Caco-2 (cell line): ENCODE data around the gene NDST1. TPM values are rescaled to one million over a fixed set of nuclear protein-coding genes. Genes with fewer than 3 reads are reported as not detected.

Source experiments
- Bru-seq: library from RNA; stranded (reverse); fragments of 400-500 nt; gene quantifications from one replicate; lab custom pipeline; 2021; lab: Mats Ljungman, UMichigan
- BruChase-seq, 2 experiments: library from RNA; stranded (reverse); fragments of 400-500 nt; gene quantifications; one replicate each; lab custom pipeline; 2021; lab: Mats Ljungman, UMichigan
- BruUV-seq: library from RNA; stranded (reverse); fragments of 400-500 nt; replicated peaks from 2 replicates; lab custom pipeline; 2021; lab: Mats Ljungman, UMichigan
- CTCF ChIA-PET: fragments of 300-600 bp; sonication (Branson Sonifier 250); formaldehyde crosslinking; loops from one replicate; lab custom pipeline; 2022; ENCODE audit warnings: antibody characterized with exemption; lab: Charles Lee
- POLR2A ChIA-PET: fragments of 300-600 bp; sonication (Branson Sonifier 250); formaldehyde crosslinking; loops from one replicate; lab custom pipeline; 2022; ENCODE audit warnings: antibody characterized with exemption; lab: Charles Lee
- DNase-seq, 2 experiments: peaks; one replicate each; pipeline versions ENCODE4 v3.0.0 to v3.0.0-alpha.2; 2020 to 2022
- H3K27me3 ChIP-seq: replicated peaks from 2 replicates; pipeline ENCODE4 v1.6.0; 2011; ENCODE audit warnings: low read length; ENCODE audit not compliant: control insufficient read depth, insufficient read depth
- H3K36me3 ChIP-seq: 2 replicates; pipeline ENCODE4 v1.5.1; 2011; ENCODE audit warnings: low read length; ENCODE audit not compliant: control insufficient read depth, insufficient read depth
- H3K4me1 ChIP-seq: fragments of 250-450 bp; sonication (Bioruptor Pico); 2 replicates; pipeline ENCODE4 v1.5.1; 2020; ENCODE audit warnings: mild to moderate bottlenecking
- H3K4me3 ChIP-seq: 2 replicates; pipeline ENCODE4 v1.5.1; 2011; ENCODE audit warnings: low read depth, mild to moderate bottlenecking, control low read depth, low read length
- H3K9me3 ChIP-seq: fragments of 250-450 bp; sonication (Bioruptor Pico); 2 replicates; pipeline ENCODE4 v1.5.1; 2020; ENCODE audit warnings: mild to moderate bottlenecking, moderate library complexity
- H3K27ac Mint-ChIP-seq: one replicate; pipeline ENCODE4 v1.8.0; 2022; ENCODE audit warnings: mixed read lengths; ENCODE audit not compliant: unreplicated experiment
- H3K27me3 Mint-ChIP-seq: one replicate; pipeline ENCODE4 v1.8.0; 2022; ENCODE audit warnings: mixed read lengths; ENCODE audit not compliant: insufficient read depth, unreplicated experiment
- H3K36me3 Mint-ChIP-seq: one replicate; pipeline ENCODE4 v1.8.0; 2022; ENCODE audit warnings: mild to moderate bottlenecking, mixed read lengths; ENCODE audit not compliant: insufficient read depth, unreplicated experiment
- H3K4me1 Mint-ChIP-seq: one replicate; pipeline ENCODE4 v1.8.0; 2022; ENCODE audit warnings: low read depth, mixed read lengths; ENCODE audit not compliant: unreplicated experiment
- H3K4me3 Mint-ChIP-seq: one replicate; pipeline ENCODE4 v1.8.0; 2022; ENCODE audit warnings: mild to moderate bottlenecking, moderate library complexity, mixed read lengths; ENCODE audit not compliant: unreplicated experiment
- H3K9me3 Mint-ChIP-seq: one replicate; pipeline ENCODE4 v1.8.0; 2022; ENCODE audit warnings: mixed read lengths; ENCODE audit not compliant: unreplicated experiment
- CTCF ChIP-seq, 2 experiments: fragments of 200-600 bp in 1 of 2; IDR thresholded peaks; 1 replicate in 1 of 2; 2 replicates in 1 of 2; pipeline versions ENCODE4 v1.5.1 to v1.8.0; 2011 to 2022; ENCODE audit warnings: antibody characterized with exemption in 1 of 2, control low read depth in 1 of 2, inconsistent platforms in 1 of 2, low read depth in 1 of 2, low read length in 1 of 2, mild to moderate bottlenecking in 1 of 2, moderate library complexity in 1 of 2; ENCODE audit not compliant: insufficient read depth in 1 of 2, severe bottlenecking in 1 of 2, unreplicated experiment in 1 of 2
- intact Hi-C: fragments of 100-400 bp; cut with micrococcal nuclease; formaldehyde crosslinking; loops from one replicate; pipeline ENCODE4 v1.10.0; 2022; ENCODE audit not compliant: unreplicated experiment
- long read RNA-seq: library from polyadenylated mRNA; stranded (forward); transcript quantifications from one replicate; pipeline ENCODE4 v2.0.0, GENCODE V29; 2022
- total RNA-seq: library from RNA; stranded (reverse); gene quantifications from 2 replicates; pipeline ENCODE4 v1.2.3, GENCODE V29; 2022

The NDST1 gene
- total RNA-seq (106 and 110 TPM in 2 replicates), Bru-seq, nascent RNA (percentile 86 among the genes with signal in this experiment), BruChase-seq, experiment 1, labeled RNA remaining after a 2-hour chase (percentile 89 among the genes with signal in this experiment), BruChase-seq, experiment 2, labeled RNA remaining after a 6-hour chase (percentile 94 among the genes with signal in this experiment)
- long read RNA-seq, partial matches to known transcripts: 4 of 34 reads
- long read RNA-seq, other reads (novel, unspliced or antisense): 30 of 34 reads

GRCh38 chr5:150507474-150508276, at the start of gene NDST1:
NDST1 (plus strand) TSS chr5:150508131; CDS start chr5:150521255, 13,124 bp downstream.
- Mint-ChIP-seq H3K36me3 (peaks cover 30% of the 10 kb centered on the region), H3K27ac (peak within 1 kb of the TSS; percentile 96), H3K27me3 (no peaks in the 10 kb centered on the region), H3K4me3 (no peak within 1 kb of the TSS), H3K9me3 (no peaks in the 10 kb centered on the region), H3K4me1 (peaks cover 44% of the 10 kb centered on the region)
- H3K27me3 ChIP-seq: no peaks in the 10 kb centered on the region
- intact Hi-C loops: no loop called here
- ChIA-PET POLR2A (interaction anchor here (0.9 kb wide), 1 partner anchor 58 kb away, joined by 3 read pairs; no protein-coding TSS in a partner anchor), CTCF (interaction anchor here (0.6 kb wide), 1 partner anchor 49 kb away, joined by 5 read pairs; no protein-coding TSS in a partner anchor)
- no peak for DNase-seq
- TF ChIP-seq CTCF (IDR thresholded peaks at IDR 0.05; ENCODE audit: insufficient read depth in 1 of 2, low read depth in 1 of 2, low read length in 1 of 2, severe bottlenecking in 1 of 2, unreplicated experiment in 1 of 2): no peak
- 0 out of 2 replicates have a peak, but pooled peaks cover 2% of the 10 kb centered on the region for H3K36me3 ChIP-seq
- peaks cover 61% of the 10 kb centered on the region for H3K4me1 ChIP-seq
- no peaks in the 10 kb centered on the region for H3K9me3 ChIP-seq
- no TSS peak for BruUV-seq
- no peak within 1 kb of the TSS for H3K4me3 ChIP-seq

GRCh38 chr5:150458802-150459557, 49.0 kb upstream of the NDST1 start:
- H3K4me1 ChIP-seq: peaks cover 10% of the 10 kb centered on the region
- Mint-ChIP-seq H3K36me3 (no peaks in the 10 kb centered on the region), H3K27ac (peak overlapping the region; percentile 19), H3K4me1 (peaks cover 15% of the 10 kb centered on the region), H3K4me3 (peak overlapping the region; percentile 25), H3K27me3 (no peaks in the 10 kb centered on the region), H3K9me3 (no peaks in the 10 kb centered on the region)
- POLR2A ChIA-PET: interaction anchor here (0.5 to 0.6 kb wide), 2 partner anchors 27 to 33 kb away, joined by 6 to 12 read pairs; no protein-coding TSS in a partner anchor
- no TSS peak for BruUV-seq
- intact Hi-C loops: loop anchor here (1.0 to 10.0 kb wide), 9 partner anchors 15 to 388 kb away; partner anchors contain the start of genes DCTN4, IRGM, RBM22 and SYNPO
- peak; percentile 90 to 95 for DNase-seq
- H3K36me3 ChIP-seq: no peaks in the 10 kb centered on the region
- peak; percentile 86 to 91 for TF ChIP-seq CTCF (IDR thresholded peaks at IDR 0.05; ENCODE audit: insufficient read depth in 1 of 2, low read depth in 1 of 2, low read length in 1 of 2, severe bottlenecking in 1 of 2, unreplicated experiment in 1 of 2)
- no peak overlapping the region for H3K4me3 ChIP-seq
- H3K9me3 ChIP-seq: no peaks in the 10 kb centered on the region
- H3K27me3 ChIP-seq: no peaks in the 10 kb centered on the region
- CTCF ChIA-PET: interaction anchor here (0.6 to 3.1 kb wide), 16 partner anchors 14 to 535 kb away, joined by 3 to 28 read pairs (median 4); partner anchors contain the start of gene NDST1
